ENCODE data around the gene ACOT7. TPM values are rescaled to one million over a fixed set of nuclear protein-coding genes. Genes with fewer than 3 reads are reported as not detected.

Gene ACOT7
- total and polyA plus RNA-seq, 10 donors: 10.6 to 31.5 (median 20.3) TPM

DNA sequence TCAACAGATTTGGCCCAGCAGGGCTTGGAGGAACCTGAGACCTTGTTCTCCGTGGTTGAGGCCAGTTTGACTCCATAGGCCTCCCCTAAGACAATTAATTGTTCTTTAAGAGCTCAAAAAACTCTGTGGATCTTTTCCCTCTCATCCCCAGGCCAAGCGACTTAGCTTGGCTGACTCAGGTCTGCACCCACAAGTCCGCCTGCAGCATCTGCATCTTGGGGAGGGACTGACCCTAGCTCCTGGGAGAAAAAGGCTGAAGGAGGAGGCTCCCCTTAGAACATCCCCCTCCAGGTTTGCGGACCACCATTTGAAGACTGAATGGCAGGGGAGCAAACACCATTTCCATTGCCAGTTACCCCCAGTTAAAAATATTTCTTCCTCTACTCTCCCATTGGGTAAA is 27.7 kb upstream of the ACOT7 start:
- WGBS, 5 donors: 44 to 69% (median 64%) methylated on average over 4 of the region's 4 CpGs
- H3K4me1 ChIP-seq: peaks cover 28 to 62% (median 52%) of the 10 kb centered on the region in 6 donors
- TF ChIP-seq, protein P1, sequence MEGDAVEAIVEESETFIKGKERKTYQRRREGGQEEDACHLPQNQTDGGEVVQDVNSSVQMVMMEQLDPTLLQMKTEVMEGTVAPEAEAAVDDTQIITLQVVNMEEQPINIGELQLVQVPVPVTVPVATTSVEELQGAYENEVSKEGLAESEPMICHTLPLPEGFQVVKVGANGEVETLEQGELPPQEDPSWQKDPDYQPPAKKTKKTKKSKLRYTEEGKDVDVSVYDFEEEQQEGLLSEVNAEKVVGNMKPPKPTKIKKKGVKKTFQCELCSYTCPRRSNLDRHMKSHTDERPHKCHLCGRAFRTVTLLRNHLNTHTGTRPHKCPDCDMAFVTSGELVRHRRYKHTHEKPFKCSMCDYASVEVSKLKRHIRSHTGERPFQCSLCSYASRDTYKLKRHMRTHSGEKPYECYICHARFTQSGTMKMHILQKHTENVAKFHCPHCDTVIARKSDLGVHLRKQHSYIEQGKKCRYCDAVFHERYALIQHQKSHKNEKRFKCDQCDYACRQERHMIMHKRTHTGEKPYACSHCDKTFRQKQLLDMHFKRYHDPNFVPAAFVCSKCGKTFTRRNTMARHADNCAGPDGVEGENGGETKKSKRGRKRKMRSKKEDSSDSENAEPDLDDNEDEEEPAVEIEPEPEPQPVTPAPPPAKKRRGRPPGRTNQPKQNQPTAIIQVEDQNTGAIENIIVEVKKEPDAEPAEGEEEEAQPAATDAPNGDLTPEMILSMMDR (IDR thresholded peaks at IDR 0.05 in 8 of 11, conservative IDR thresholded peaks at IDR 0.05 in 3 of 11): no peak
- TF ChIP-seq POLR2AphosphoS5 (IDR thresholded peaks at IDR 0.05): no peak
- TF ChIP-seq POLR2A (IDR thresholded peaks at IDR 0.05): no peak
- H3K27me3 ChIP-seq (replicated peaks in 1 of 7): peaks cover 23 to 100% (median 92%) of the 10 kb centered on the region in 7 donors
- intact Hi-C loops (cut with DNase I; ENCODE audit: low total_unique reads): no loop called here
- H3K4me3 ChIP-seq: no peak overlapping the region
- H3K36me3 ChIP-seq: no peaks in the 10 kb centered on the region
- no peak for DNase-seq
- H3K9me3 ChIP-seq: no peaks in the 10 kb centered on the region
- H3K27ac ChIP-seq: no peak overlapping the region

DNA sequence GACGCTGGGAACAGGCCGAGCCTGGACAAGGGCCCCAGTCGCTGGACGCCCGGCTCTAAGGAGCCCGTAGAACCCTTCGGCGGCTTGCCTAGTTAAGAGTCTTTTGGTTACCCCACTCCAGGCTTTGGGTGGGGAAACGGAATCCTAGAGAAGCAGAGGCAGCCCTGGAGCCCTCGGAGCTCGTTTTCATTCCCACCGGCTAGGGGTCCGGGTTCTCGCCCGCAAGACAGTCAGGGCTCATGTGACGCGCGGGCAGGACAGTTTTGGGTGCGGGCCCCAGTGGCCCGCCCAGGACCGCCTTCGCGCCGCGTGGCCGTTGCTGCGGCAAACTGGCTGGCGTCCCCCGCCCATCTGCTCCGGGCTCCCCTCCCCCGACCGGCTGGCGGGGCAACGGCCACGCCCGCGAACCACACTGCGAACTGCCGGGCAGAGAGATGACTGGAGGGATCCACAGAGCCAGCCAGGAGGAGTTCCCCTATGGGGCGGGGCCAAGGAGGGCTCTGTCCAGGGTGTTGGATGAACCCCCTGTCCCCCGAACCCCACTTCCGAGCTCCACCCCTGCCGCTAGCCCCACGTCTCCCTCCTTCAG is 27.0 kb upstream of the ACOT7 start:
- peaks cover 23 to 100% (median 92%) of the 10 kb centered on the region in 7 donors for H3K27me3 ChIP-seq (replicated peaks in 1 of 7)
- H3K27ac ChIP-seq: no peak overlapping the region
- H3K9me3 ChIP-seq: no peaks in the 10 kb centered on the region
- TF ChIP-seq, protein P1 (IDR thresholded peaks at IDR 0.05 in 8 of 11, conservative IDR thresholded peaks at IDR 0.05 in 3 of 11): no peak
- TF ChIP-seq POLR2AphosphoS5 (IDR thresholded peaks at IDR 0.05) (no peak), POLR2A (IDR thresholded peaks at IDR 0.05) (no peak)
- DNase-seq: no peak
- 5 to 9% (median 7%) methylated on average over 9 to 44 of the region's 44 CpGs for WGBS, 5 donors
- intact Hi-C loops (cut with DNase I; ENCODE audit: low total_unique reads): no loop called here
- no peaks in the 10 kb centered on the region for H3K36me3 ChIP-seq
- peak overlapping the region in 6 of 8 donors; percentile 30 to 68 (median 34) for H3K4me3 ChIP-seq
- H3K4me1 ChIP-seq: peaks cover 28 to 61% (median 52%) of the 10 kb centered on the region in 6 donors

DNA sequence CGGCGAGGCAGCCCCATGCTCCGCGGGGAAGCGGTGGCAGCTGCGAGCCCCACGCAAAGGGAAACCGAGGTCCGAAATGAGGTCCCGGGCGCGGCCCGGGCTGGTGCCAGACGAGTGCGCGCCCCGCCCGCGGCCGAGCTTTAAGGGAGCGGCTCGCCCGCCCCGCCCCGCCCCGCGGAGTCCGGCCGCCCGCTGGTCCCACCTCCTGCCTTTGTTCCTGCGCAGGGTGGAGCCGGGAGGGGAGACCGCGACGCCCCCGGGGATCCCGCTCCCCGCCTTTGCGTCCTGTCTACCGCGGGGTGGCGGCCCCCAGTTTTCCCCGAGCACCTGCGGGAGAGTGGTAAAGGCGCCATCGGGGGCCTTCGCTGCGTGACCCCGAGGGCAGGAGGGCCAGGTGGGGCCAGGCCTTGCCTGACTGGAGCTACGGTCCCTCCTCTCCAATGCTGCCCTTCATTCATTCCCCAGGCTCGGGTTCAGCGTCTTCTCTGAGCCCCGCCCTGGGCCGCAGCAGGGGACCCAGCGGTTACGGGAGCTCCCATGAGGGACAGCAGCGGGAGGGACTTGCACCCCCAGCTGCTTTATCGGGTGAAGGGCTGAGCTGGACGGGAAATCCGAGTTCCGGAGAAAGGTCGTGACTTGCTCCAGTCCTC is 26.4 kb upstream of the ACOT7 start, which contains the start of gene HES2:
Gene HES2, minus strand, starts transcription at position 116 of the 650 bp plus-strand sequence. Its CDS starts 99 bp downstream, at position 17.
- Histone ChIP-seq H3K27ac (no peak within 1 kb of the TSS), H3K36me3 (no peaks in the 10 kb centered on the region), H3K4me3 (peak within 1 kb of the TSS in 7 of 8 donors; percentile 30 to 68 (median 36)), H3K27me3 (replicated peaks in 1 of 7) (peaks cover 20 to 100% (median 92%) of the 10 kb centered on the region in 7 donors), H3K4me1 (peaks cover 28 to 55% (median 47%) of the 10 kb centered on the region in 6 donors), H3K9me3 (no peaks in the 10 kb centered on the region)
- TF ChIP-seq, protein P1 (IDR thresholded peaks at IDR 0.05 in 8 of 11, conservative IDR thresholded peaks at IDR 0.05 in 3 of 11): no peak
- TF ChIP-seq POLR2AphosphoS5 (IDR thresholded peaks at IDR 0.05) (no peak), POLR2A (IDR thresholded peaks at IDR 0.05) (no peak)
- intact Hi-C loops (cut with DNase I; ENCODE audit: low total_unique reads): no loop called here
- 0 to 1% (median 1%) methylated on average over 7 to 62 of the region's 62 CpGs for WGBS, 5 donors
- no peak for DNase-seq

DNA sequence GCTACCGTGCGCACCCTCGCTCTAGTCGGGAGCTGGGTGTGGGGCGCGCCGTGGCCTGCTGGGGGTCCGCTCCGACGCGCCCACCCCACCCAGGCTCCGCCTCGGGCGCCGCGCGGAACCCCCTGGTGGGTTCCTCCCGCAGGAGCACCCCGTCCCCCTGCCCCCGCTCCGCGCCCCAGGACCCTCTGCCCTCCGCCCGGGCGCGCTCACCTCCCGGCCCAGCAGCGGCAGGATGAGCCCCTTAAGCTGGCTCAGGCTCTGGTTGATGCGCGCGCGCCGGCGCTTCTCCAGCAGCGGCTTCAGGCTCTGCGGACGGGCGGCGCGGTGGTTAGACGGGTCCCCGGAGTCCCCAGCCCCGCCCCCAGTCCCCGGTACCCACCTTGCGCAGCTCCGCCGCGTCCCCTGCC is 25.8 kb upstream of the ACOT7 start:
- Histone ChIP-seq H3K27me3 (replicated peaks in 1 of 7) (peaks cover 19 to 100% (median 92%) of the 10 kb centered on the region in 7 donors), H3K9me3 (no peaks in the 10 kb centered on the region), H3K36me3 (no peaks in the 10 kb centered on the region), H3K4me3 (peak overlapping the region in 7 of 8 donors; percentile 30 to 68 (median 36)), H3K27ac (no peak overlapping the region), H3K4me1 (peaks cover 27 to 55% (median 44%) of the 10 kb centered on the region in 6 donors)
- TF ChIP-seq POLR2AphosphoS5 (IDR thresholded peaks at IDR 0.05) (no peak), POLR2A (IDR thresholded peaks at IDR 0.05) (no peak)
- TF ChIP-seq, protein P1 (IDR thresholded peaks at IDR 0.05 in 8 of 11, conservative IDR thresholded peaks at IDR 0.05 in 3 of 11): no peak
- 4 to 28% (median 6%) methylated on average over 11 to 48 of the region's 48 CpGs; no CpG with 5 or more reads in 1 of the 5 donors for WGBS, 5 donors
- no peak for DNase-seq
- intact Hi-C loops (cut with DNase I; ENCODE audit: low total_unique reads): no loop called here
